ENCODE results near the gene TFB1M.
"Not testable (repeated sequence)": the region's sequence is repeated elsewhere in the genome, so short reads cannot be mapped to it uniquely, and the experiment has no call there.

The TFB1M gene

DNA sequence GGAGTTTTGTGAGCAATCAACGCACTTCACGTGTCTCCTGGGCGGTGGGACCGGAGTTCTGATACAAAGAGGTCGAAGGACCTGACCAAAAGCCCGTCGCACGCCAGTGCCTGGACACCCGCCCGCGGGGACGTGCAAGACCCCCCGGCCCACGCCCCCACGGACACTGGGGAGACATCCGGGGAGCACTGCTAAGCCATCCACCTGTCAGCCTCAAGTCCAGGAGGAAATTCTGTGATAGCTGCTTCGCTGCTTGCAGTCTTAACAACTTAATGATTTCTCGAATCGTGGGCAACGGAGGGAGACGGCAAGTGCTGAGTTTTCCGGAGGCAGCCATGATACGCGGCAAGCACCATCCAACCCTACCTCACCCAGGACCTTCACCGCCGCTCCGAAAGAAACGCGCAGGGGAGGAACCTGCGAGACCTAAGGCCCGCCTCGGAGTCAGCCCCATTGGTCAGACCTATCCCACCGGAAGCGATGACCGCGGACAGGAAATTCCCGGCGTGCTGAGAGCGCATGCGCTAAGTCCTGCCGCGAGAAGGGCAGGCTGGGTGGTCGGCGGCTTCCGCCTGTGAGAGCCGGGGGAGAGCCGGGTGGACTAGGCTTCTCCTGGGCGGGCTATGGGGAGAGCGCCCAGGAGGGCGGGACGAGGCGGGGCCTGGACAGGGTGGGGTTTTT lies at the start of gene TFB1M:
Gene TFB1M (minus strand): TSS at position 393 of the 681 bp plus-strand sequence. CDS start 56 bp downstream, at position 337.
- Histone ChIP-seq H3K9me3 (ENCODE audit: control insufficient read depth, low read length) (no peaks in the 10 kb centered on the region), H3K4me3 (ENCODE audit: low read length) (peak within 1 kb of the TSS; percentile 76), H3K36me3 (ENCODE audit: control insufficient read depth, insufficient read depth, low read length) (no peaks in the 10 kb centered on the region), H3K9ac (ENCODE audit: low read length) (peak within 1 kb of the TSS; percentile 79), H3K27me3 (ENCODE audit: control insufficient read depth, insufficient read depth, low read length) (no peaks in the 10 kb centered on the region), H3K4me1 (ENCODE audit: control insufficient read depth, insufficient read depth, low read length) (no peaks in the 10 kb centered on the region)

DNA sequence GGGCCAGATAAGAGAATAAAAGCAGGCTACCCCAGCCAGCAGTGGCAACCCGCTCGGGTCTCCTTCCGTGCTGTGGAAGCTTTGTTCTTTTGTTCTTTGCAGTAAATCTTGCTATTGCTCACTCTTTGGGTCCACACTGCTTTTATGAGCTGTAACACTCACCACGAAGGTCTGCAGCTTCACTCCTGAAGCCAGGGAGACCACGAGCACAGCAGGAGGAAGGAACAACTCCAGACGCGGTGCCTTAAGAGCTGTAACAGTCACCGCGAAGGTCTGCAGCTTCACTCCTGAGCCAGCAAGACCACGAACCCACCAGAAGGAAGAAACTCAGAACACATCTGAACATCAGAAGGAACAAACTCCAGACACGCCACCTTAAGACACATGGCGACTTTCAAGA lies 49.7 kb upstream of the TFB1M start:
- not testable (repeated sequence) for H3K4me1 ChIP-seq (ENCODE audit: control insufficient read depth, insufficient read depth, low read length); H3K9me3 ChIP-seq (ENCODE audit: control insufficient read depth, low read length)

DNA sequence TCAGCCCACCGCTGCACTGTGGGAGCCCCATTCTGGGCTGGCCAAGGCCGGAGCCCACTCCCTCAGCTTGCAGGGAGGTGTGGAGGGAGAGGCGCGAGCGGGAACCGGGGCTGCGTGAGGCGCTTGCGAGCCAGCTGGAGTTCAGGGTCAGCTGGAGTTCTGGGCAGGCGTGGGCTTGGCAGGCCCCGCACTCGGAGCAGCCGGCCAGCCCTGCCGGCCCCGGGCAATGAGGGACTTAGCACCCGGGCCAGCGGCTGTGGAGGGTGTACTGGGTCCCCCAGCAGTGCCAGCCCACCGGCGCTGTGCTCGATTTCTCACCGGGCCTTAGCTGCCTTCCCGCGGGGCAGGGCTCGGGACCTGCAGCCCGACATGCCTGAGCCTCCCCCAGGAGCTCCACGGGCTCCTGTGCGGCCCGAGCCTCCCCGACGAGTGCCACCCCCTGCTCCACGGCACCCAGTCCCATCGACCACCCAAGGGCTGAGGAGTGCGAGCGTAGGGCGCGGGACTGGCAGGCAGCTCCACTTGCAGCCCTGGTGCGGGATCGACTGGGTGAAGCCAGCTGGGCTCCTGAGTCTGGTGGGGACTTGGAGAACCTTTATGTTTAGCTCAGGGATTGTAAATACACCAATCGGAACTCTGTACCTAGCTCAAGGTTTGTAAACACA lies 48.8 kb upstream of the TFB1M start:
- not testable (repeated sequence) for H3K4me1 ChIP-seq (ENCODE audit: control insufficient read depth, insufficient read depth, low read length); H3K36me3 ChIP-seq (ENCODE audit: control insufficient read depth, insufficient read depth, low read length); H3K9me3 ChIP-seq (ENCODE audit: control insufficient read depth, low read length); H3K27me3 ChIP-seq (ENCODE audit: control insufficient read depth, insufficient read depth, low read length); H3K9ac ChIP-seq (ENCODE audit: low read length); H3K4me3 ChIP-seq (ENCODE audit: low read length)

More for the DNA sequence above, 49.7 kb upstream of the TFB1M start:
- not testable (repeated sequence) for H3K9ac ChIP-seq (ENCODE audit: low read length); H3K4me3 ChIP-seq (ENCODE audit: low read length); H3K36me3 ChIP-seq (ENCODE audit: control insufficient read depth, insufficient read depth, low read length); H3K27me3 ChIP-seq (ENCODE audit: control insufficient read depth, insufficient read depth, low read length)

GRCh38 chr6:155354167-155354566 lies 39.9 kb upstream of the TFB1M start:
- Histone ChIP-seq H3K36me3 (ENCODE audit: control insufficient read depth, insufficient read depth, low read length) (no peaks in the 10 kb centered on the region), H3K4me3 (ENCODE audit: low read length) (no peak overlapping the region), H3K4me1 (ENCODE audit: control insufficient read depth, insufficient read depth, low read length) (no peaks in the 10 kb centered on the region), H3K27me3 (ENCODE audit: control insufficient read depth, insufficient read depth, low read length) (no peaks in the 10 kb centered on the region), H3K9me3 (ENCODE audit: control insufficient read depth, low read length) (no peaks in the 10 kb centered on the region), H3K9ac (ENCODE audit: low read length) (no peak overlapping the region)

DNA sequence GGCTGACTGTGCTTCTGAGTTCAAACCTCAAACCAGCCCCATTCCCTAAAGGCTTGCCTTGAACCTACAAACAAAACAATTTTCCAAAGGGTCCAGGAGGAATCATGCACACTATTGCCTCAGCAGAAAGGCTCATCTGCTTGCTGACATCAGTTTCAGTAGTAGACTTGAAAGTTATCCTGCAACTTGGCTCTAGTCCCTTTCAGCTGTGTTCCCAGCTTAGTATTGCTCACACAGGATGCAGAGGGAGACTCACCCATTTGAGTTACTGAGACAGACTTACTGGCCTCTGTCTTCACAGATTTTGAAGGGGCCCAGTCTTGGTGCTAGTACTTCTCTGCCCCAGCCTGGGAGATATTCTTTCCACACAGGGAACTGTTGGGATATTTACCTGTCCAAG lies 38.5 kb upstream of the TFB1M start:
- no peaks in the 10 kb centered on the region for H3K9me3 ChIP-seq (ENCODE audit: control insufficient read depth, low read length)
- H3K4me3 ChIP-seq (ENCODE audit: low read length) = no peak overlapping the region
- no peak overlapping the region for H3K9ac ChIP-seq (ENCODE audit: low read length)
- H3K36me3 ChIP-seq (ENCODE audit: control insufficient read depth, insufficient read depth, low read length) = no peaks in the 10 kb centered on the region
- H3K27me3 ChIP-seq (ENCODE audit: control insufficient read depth, insufficient read depth, low read length) = peaks cover 4% of the 10 kb centered on the region
- no peaks in the 10 kb centered on the region for H3K4me1 ChIP-seq (ENCODE audit: control insufficient read depth, insufficient read depth, low read length)

DNA sequence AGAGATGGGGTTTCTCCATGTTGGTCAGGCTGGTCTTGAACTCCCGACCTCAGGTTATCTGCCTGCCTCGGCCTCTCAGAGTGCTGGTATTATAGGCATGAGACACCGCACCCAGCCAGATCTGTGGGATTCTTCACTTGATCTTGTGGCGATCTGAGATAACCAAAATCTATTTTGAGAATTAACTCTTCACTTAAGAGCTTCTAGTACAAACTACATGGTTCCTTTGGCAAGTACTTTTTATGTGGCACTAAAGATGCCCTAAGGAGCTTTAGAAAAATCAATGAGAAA lies 37.8 kb upstream of the TFB1M start:
- H3K27me3 ChIP-seq (ENCODE audit: control insufficient read depth, insufficient read depth, low read length) = peaks cover 4% of the 10 kb centered on the region

DNA sequence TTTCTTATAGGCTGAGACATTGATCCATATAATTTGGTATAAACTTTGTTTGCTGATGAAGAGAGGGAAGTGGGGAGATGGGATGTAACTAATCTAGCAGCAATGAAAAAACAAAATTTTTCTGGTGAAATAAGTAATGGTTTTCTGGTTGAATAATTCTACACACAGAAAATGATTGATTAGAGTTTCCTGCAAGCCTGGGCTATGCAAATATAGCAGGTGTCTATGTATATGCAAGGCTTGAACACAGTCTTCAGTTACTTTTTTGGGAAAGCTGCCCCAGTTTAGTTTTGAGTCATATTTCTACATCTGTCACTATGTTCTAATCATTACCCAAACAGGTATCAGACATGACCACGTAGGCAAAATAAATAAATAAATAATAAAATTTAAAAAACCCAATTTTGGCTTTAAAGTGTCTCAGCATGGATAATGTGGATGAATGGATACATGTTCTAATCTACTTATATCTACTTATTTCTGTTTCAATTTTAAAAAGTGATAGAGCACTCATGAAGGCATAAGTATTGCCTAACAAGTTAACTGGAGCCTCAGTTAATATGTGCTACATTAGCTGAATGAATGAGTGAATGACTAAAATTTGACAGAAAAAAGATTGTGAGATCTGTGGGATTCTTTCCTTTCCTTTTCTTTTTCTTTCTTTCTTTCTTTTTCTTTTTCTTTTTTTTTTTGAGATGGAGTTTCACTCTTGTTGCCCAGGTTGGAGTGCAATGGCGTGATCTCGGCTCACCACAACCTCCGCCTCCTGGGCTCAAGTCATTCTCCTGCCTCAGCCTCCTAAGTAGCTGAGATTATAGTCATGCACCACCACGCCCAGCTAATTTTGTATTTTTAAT lies 37.2 kb upstream of the TFB1M start:
- Histone ChIP-seq H3K4me1 (ENCODE audit: control insufficient read depth, insufficient read depth, low read length) (no peaks in the 10 kb centered on the region), H3K9me3 (ENCODE audit: control insufficient read depth, low read length) (no peaks in the 10 kb centered on the region), H3K9ac (ENCODE audit: low read length) (no peak overlapping the region), H3K36me3 (ENCODE audit: control insufficient read depth, insufficient read depth, low read length) (no peaks in the 10 kb centered on the region), H3K4me3 (ENCODE audit: low read length) (no peak overlapping the region), H3K27me3 (ENCODE audit: control insufficient read depth, insufficient read depth, low read length) (peaks cover 4% of the 10 kb centered on the region)

More for the DNA sequence above, 37.8 kb upstream of the TFB1M start:
- Histone ChIP-seq H3K9me3 (ENCODE audit: control insufficient read depth, low read length) (no peaks in the 10 kb centered on the region), H3K9ac (ENCODE audit: low read length) (no peak overlapping the region), H3K36me3 (ENCODE audit: control insufficient read depth, insufficient read depth, low read length) (no peaks in the 10 kb centered on the region), H3K4me3 (ENCODE audit: low read length) (no peak overlapping the region), H3K4me1 (ENCODE audit: control insufficient read depth, insufficient read depth, low read length) (no peaks in the 10 kb centered on the region)

DNA sequence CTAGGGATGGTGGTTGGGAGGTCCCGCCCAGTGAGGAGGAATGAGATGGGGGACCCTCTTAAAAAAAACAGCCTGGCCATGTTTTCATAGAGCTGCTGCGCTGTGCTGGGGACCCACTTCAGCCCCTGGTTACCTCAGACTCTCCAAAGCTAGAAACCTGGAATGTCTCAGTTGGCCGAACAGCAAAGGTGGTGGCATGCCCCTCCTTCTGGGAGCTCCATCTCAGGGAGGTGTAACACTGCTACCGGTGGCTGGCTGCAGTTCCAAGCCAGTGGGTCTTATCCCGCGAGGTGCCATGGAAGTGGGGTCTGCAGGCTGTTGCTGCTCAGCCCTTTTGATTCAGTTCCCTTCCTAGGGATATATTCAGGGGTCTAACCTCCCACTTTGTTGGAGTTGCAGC lies 35.7 kb upstream of the TFB1M start:
- Histone ChIP-seq H3K4me1 (ENCODE audit: control insufficient read depth, insufficient read depth, low read length) (no peaks in the 10 kb centered on the region), H3K36me3 (ENCODE audit: control insufficient read depth, insufficient read depth, low read length) (no peaks in the 10 kb centered on the region), H3K9ac (ENCODE audit: low read length) (no peak overlapping the region), H3K4me3 (ENCODE audit: low read length) (no peak overlapping the region), H3K27me3 (ENCODE audit: control insufficient read depth, insufficient read depth, low read length) (peaks cover 4% of the 10 kb centered on the region), H3K9me3 (ENCODE audit: control insufficient read depth, low read length) (no peaks in the 10 kb centered on the region)

- Histone ChIP-seq H3K36me3 (ENCODE audit: control insufficient read depth, insufficient read depth, low read length) (no peaks in the 10 kb centered on the region), H3K27me3 (ENCODE audit: control insufficient read depth, insufficient read depth, low read length) (peaks cover 4% of the 10 kb centered on the region), H3K9ac (ENCODE audit: low read length) (no peak overlapping the region), H3K9me3 (ENCODE audit: control insufficient read depth, low read length) (no peaks in the 10 kb centered on the region), H3K4me1 (ENCODE audit: control insufficient read depth, insufficient read depth, low read length) (no peaks in the 10 kb centered on the region), H3K4me3 (ENCODE audit: low read length) (no peak overlapping the region)
Observed at GRCh38 chr6:155349129-155349528, 34.8 kb upstream of the TFB1M start.

DNA sequence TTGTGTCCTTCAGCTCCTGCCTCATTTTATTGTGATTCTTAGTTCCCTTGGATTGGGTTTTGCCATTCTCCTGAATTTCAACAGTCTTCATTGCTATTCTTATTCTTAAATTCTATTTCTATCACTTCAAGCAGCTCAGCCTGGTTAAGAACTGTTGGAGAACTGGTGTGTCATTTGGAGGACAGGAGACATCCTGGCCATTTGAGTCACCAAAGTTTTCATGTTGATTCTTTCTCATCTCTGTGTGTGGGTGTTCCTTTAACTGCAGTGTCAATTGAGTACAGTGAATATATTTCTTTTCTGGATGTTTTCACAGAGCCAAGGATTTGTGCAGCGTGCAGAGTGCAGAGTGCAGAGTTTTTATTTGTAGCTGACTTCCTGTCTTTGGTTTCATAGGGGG lies 33.5 kb upstream of the TFB1M start:
- H3K36me3 ChIP-seq (ENCODE audit: control insufficient read depth, insufficient read depth, low read length) = no peaks in the 10 kb centered on the region
- no peak overlapping the region for H3K4me3 ChIP-seq (ENCODE audit: low read length)
- H3K9ac ChIP-seq (ENCODE audit: low read length) = no peak overlapping the region
- peaks cover 4% of the 10 kb centered on the region for H3K27me3 ChIP-seq (ENCODE audit: control insufficient read depth, insufficient read depth, low read length)
- no peaks in the 10 kb centered on the region for H3K4me1 ChIP-seq (ENCODE audit: control insufficient read depth, insufficient read depth, low read length)
- no peaks in the 10 kb centered on the region for H3K9me3 ChIP-seq (ENCODE audit: control insufficient read depth, low read length)

DNA sequence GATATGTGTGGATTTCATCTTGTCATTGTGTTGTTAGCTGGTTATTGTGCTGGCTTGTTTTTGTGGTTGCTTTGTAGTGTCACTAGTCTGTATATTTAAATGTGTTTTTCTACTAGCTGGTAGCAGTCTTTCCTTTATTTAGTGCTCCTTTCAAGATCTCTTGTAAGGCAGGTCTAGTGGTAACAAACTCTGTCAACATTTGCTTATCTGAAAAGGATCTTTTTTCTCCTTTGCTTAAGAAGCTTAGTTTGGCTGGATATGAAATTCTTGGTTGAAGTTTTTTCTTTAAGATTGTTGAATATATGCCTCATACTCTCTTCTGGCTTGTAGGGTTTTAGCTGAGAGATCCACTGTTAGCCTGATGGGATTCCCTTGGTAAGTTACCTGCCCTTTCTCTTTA lies 32.7 kb upstream of the TFB1M start:
- Histone ChIP-seq H3K9ac (ENCODE audit: low read length) (no peak overlapping the region), H3K9me3 (ENCODE audit: control insufficient read depth, low read length) (no peaks in the 10 kb centered on the region), H3K4me3 (ENCODE audit: low read length) (no peak overlapping the region), H3K4me1 (ENCODE audit: control insufficient read depth, insufficient read depth, low read length) (no peaks in the 10 kb centered on the region), H3K36me3 (ENCODE audit: control insufficient read depth, insufficient read depth, low read length) (no peaks in the 10 kb centered on the region), H3K27me3 (ENCODE audit: control insufficient read depth, insufficient read depth, low read length) (peaks cover 4% of the 10 kb centered on the region)

DNA sequence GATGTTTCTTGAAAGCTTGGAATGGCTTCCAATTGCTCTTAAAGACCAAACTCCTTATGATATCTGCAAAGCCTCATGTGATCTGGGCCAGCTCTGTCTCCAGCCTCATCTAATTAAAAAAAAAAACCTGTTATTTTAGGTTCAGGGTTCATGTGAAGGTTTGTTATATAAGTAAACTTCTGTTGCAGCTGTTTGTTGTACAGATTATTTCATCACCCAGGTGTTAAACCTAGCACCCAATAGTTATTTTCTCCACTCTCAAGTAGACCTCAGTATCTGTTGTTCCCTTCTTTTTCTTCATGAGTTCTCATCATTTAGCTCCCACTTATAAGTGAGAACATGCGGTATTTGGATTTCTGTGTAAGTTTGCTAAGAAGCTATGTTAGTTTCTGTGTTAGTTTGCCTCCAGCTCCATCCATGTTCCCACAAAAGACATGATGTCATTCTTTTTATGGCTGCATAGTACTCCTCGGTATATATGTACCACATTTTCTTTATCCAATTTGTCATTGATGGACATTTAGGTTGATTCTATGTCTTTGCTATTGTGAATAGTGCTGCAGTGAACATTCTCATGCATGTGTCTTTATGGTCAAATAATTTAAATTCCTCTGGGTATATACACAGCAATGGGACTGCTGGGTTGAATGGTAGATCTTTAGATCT lies 30.2 kb upstream of the TFB1M start:
- Histone ChIP-seq H3K27me3 (ENCODE audit: control insufficient read depth, insufficient read depth, low read length) (peaks cover 4% of the 10 kb centered on the region), H3K9ac (ENCODE audit: low read length) (no peak overlapping the region), H3K9me3 (ENCODE audit: control insufficient read depth, low read length) (no peaks in the 10 kb centered on the region), H3K36me3 (ENCODE audit: control insufficient read depth, insufficient read depth, low read length) (no peaks in the 10 kb centered on the region), H3K4me3 (ENCODE audit: low read length) (no peak overlapping the region), H3K4me1 (ENCODE audit: control insufficient read depth, insufficient read depth, low read length) (no peaks in the 10 kb centered on the region)

Data from mucosa of stomach (tissue), 1 donor.